Measurements from ENCODE around the gene PREP.
"Not testable (repeated sequence)": the region's sequence is repeated elsewhere in the genome, so short reads cannot be mapped to it uniquely, and the experiment has no call there.

PREP gene

DNA sequence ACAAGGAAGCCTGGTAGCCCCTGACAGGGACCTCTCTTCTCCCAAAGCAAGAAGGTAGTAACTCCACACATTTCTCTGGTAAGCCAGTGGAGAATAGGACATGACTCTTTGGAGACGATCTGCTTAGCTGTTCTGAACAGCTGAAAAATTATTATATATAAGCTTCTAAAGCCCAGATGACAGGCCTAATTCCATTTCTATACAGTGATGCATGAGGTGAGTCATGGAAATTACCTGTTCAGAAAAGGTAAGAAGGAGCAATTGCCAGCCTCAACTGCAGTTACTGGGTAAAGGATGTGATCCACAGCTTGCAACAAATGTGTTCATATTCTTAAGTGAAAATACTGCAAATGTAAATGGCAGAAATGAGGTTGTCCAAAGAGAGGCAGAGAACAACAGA, 54.0 kb downstream of the PREP start:
- H3K4me3 ChIP-seq (replicated peaks; ENCODE audit: low read depth, low read length), result no peak overlapping the region
- TF ChIP-seq, protein P1, sequence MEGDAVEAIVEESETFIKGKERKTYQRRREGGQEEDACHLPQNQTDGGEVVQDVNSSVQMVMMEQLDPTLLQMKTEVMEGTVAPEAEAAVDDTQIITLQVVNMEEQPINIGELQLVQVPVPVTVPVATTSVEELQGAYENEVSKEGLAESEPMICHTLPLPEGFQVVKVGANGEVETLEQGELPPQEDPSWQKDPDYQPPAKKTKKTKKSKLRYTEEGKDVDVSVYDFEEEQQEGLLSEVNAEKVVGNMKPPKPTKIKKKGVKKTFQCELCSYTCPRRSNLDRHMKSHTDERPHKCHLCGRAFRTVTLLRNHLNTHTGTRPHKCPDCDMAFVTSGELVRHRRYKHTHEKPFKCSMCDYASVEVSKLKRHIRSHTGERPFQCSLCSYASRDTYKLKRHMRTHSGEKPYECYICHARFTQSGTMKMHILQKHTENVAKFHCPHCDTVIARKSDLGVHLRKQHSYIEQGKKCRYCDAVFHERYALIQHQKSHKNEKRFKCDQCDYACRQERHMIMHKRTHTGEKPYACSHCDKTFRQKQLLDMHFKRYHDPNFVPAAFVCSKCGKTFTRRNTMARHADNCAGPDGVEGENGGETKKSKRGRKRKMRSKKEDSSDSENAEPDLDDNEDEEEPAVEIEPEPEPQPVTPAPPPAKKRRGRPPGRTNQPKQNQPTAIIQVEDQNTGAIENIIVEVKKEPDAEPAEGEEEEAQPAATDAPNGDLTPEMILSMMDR (IDR thresholded peaks at IDR 0.05; ENCODE audit: low read length, missing control alignments), result no peak

DNA sequence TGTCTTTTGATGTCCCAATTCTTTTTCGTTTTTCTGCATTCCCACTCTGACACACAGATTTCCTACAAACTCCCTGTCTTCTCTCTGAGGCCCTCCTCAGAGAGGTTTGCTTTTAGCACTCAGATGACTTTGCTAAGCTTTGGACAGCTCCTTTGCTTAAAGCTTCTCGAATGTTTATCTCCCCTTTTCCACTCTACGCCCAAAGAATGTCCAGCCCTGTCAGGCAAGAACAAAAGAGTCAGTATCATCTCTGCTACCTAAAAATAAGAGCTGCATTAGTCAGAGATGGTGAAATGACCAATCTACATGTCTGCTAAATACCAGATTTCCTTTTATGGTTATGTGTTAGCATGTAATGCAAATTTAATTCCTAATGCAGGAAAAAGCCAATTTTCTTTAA, 56.8 kb downstream of the PREP start:
- TF ChIP-seq, protein P1 (IDR thresholded peaks at IDR 0.05; ENCODE audit: low read length, missing control alignments), result no peak
- no peak overlapping the region for H3K4me3 ChIP-seq (replicated peaks; ENCODE audit: low read depth, low read length)
- peak; percentile 91 for DNase-seq (ENCODE audit: low read depth)

More for the DNA sequence above, 54.0 kb downstream of the PREP start:
- no peak for DNase-seq (ENCODE audit: low read depth)

DNA sequence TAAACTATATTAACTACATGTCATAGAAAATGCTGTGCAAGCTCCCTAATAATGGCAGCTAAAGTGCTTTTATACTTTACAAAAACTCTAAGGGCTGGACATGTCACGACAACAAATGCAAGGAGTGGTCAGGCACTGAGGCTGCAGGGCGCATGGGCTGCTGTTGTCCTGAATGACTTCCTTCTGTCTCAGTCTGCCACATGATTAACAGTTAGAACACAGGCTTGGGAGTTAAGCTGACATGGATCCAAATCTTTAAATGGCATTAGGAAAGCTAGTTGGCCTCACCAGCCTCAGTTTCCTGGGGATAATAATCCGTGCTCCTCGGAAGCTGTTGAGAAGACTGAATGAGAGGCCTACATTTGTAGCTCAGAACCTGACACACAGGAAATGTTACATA, 57.4 kb downstream of the PREP start:
- no peak overlapping the region for H3K4me3 ChIP-seq (replicated peaks; ENCODE audit: low read depth, low read length)
- DNase-seq (ENCODE audit: low read depth), result no peak
- TF ChIP-seq, protein P1 (IDR thresholded peaks at IDR 0.05; ENCODE audit: low read length, missing control alignments), result no peak

DNA sequence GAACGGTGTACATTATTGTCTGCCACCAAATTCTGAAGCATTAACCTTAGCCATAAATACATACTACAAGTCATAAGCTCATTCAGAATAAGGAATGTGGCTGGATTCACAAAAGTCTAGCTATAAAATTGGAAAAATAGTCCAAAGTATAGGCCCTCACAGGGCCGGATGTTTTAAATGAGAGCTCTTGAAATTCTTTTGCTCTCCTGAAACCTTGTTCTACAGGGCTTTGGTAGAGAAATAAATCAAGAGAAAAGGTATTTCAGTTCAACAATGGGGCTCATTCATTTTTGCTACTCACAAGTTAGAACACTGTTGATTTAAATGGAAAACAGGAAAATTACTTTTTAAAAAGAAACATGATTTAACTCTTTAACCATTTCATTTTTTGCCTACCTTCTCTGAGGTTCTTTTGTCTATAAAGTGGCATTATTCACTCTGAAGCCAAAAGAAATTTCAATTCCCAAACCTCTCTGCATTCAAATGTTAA, 58.0 kb downstream of the PREP start:
- no peak overlapping the region for H3K4me3 ChIP-seq (replicated peaks; ENCODE audit: low read depth, low read length)
- DNase-seq (ENCODE audit: low read depth), result no peak
- TF ChIP-seq, protein P1 (IDR thresholded peaks at IDR 0.05; ENCODE audit: low read length, missing control alignments), result no peak

DNA sequence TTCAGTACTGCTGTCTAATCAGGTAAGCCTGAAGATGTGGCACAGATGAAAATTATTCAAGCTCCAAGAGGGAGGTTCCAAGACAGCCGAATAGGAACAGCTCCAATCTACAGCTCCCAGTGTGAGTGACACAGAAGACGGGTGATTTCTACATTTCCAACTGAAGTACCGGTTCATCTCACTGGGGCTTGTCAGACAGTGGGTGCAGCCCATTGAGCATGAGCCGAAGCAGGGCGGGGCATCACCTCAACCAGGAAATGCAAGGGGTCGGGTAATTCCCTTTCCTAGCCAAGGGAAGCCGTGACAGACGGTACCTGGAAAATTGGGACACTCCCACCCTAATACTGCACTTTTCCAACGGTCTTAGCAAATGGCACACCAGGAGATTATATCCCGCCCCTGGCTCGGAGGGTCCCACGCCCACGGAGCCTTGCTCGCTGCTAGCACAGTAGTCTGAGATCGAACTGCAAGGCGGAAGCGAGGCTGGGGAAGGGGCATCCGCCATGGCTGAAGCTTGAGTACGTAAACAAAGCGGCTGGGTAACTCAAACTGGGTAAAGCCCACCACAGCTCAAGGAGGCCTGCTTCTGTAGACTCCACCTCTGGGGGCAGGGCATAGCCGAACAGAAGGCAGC, 64.4 kb downstream of the PREP start:
- H3K4me3 ChIP-seq (replicated peaks; ENCODE audit: low read depth, low read length); DNase-seq (ENCODE audit: low read depth): not testable (repeated sequence)

DNA sequence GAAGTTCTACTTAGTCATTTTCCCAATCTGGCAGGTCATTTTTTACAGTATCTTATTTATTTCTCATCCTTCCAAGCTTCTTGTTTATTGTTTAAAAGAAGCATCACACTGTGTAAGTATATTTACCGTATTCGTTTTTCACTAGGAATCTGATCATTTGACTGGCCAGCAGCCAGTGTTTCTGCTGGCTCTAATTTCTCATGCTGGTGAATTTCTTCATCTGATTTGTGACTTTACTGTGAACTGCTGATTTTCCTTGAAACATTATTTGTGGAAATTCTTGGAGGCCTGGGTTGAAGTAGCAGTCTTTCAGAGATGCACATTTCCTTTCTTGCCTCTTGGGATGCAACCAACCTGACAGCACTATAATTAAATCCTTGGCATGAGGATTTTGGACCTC, 65.9 kb downstream of the PREP start:
- TF ChIP-seq, protein P1 (IDR thresholded peaks at IDR 0.05; ENCODE audit: low read length, missing control alignments), result no peak
- H3K4me3 ChIP-seq (replicated peaks; ENCODE audit: low read depth, low read length), result no peak overlapping the region
- DNase-seq (ENCODE audit: low read depth), result no peak

DNA sequence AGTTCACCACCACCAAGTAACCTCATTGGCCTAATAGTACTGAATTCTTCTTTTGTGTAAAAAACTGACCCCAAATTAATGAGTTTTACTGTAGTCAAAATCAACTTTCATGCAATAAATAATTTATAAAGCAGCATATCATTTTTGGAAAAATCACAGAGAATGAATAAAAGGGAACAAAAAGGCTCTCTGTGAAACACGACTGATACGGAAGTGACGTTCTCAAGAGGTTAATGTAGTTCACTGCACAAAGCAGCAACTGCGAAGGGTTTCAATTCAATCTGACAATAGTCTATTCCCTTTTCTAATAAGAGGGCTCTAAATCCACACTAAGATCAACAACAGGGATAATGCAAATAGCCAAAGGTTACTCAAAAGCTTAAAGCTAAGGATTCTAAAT, 70.3 kb downstream of the PREP start:
- TF ChIP-seq, protein P1 (IDR thresholded peaks at IDR 0.05; ENCODE audit: low read length, missing control alignments), result no peak
- no peak overlapping the region for H3K4me3 ChIP-seq (replicated peaks; ENCODE audit: low read depth, low read length)
- no peak for DNase-seq (ENCODE audit: low read depth)
